HG03066 (cell line): ENCODE measurements around the gene NLGN4Y.
"Not testable (repeated sequence)": the region's sequence is repeated elsewhere in the genome, so short reads cannot be mapped to it uniquely, and the experiment has no call there.

Source experiments
- ATAC-seq: cut with Tn5 transposase; IDR thresholded peaks from one replicate; pipeline ENCODE4 v1.9.1; 2021; ENCODE audit warnings: low read depth; ENCODE audit not compliant: unreplicated experiment

NLGN4Y gene

GRCh38 chrY:14829366-14829885, 305.1 kb downstream of the NLGN4Y start:
- ATAC-seq = no peak

DNA sequence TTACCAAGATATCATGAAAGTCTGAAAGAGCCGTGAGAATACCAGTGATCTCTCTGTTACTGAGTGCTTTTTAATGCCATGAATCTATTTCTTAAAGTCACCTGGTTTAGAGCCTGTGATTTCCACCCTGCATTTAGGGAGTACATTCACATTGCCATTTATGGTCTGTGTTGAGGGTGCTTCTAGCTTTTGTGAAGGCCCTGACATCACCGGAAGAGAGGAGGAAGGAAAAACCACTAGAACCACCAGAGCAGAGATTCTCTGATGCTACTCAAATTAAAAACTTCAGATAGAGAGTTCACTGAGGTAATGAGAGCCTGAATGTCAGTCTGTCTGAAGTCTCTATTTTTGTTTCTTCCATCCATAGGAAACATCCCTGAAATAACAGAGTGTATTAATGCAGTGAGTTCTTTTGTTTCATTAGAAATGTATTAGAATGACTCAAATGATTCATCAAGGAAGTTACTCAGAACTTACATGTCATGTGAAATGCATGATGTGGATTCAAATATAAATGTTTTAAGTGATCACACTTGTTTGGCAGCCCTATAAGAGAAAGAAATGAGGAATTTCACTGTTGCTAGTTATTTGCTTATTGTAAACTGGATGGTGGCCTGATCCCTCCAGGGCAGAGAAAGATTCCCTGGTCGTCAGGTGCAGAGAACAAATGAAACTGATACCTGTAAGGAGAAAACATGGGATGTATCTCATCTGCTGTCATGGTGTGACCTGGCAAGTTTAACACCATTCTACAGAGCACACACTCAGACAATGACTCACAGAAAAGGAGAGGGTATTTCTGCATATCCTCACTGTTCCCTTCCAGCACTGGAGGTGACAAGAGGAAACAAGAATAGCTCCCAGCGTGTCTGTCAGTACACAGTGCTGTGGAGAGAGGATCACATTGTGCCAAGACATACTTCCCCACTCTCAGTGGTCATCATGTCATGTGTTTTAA, 310.1 kb downstream of the NLGN4Y start:
- ATAC-seq = no peak

GRCh38 chrY:14837466-14837865, 313.1 kb downstream of the NLGN4Y start:
- no peak for ATAC-seq

DNA sequence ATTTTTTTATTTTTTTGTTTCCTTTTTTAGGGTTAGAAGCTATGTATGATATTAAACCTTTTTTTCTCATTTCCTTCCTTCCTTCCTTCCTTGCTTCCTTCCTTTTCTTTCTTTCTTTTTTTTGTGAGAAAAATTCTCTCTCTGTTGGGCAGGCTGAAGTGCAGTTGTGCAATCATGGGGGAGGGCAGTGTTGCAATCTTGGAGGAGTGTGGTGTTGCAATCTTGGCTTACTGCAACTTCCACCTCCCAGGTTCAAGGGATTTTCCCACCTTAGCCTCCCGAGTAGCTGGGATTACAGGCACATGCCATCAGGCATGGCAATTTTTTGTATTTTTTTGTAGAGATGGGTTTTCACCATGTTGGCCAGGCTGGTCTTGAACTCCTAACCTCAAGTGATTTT, 326.4 kb downstream of the NLGN4Y start:
- no peak for ATAC-seq

DNA sequence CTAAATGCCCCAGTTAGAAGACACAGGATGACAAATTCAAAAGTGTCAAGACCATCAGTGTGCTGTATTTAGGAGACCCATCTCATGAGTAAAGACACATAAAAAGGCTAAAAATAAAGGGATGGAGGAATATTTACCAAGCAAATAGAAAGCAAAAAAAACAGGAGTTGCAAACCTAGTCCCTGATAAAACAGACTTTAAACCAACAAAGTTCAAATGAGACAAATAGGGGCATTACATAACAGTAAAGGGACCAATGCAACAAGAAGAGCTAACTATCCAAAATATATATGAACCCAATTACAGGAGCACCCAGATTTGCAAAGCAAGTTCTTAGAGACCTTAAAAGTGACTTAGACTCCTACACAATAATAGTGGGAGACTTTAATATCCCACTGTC, 336.1 kb downstream of the NLGN4Y start:
- ATAC-seq = no peak

- not testable (repeated sequence) for ATAC-seq
Measured at GRCh38 chrY:14861033-14861432, 336.7 kb downstream of the NLGN4Y start.

GRCh38 chrY:14871971-14872370, 347.6 kb downstream of the NLGN4Y start:
- no peak for ATAC-seq
